HEK293 (cell line): ENCODE results near the gene MST1R.
A peak's percentile ranks its signal among the peaks of the same experiment; 100 is the strongest.

ENCODE experiments used
- AEBP2 ChIP-seq: fragments of 450-650 bp; formaldehyde crosslinking; IDR thresholded peaks from 2 replicates; pipeline ENCODE4 v1.5.1; 2016; ENCODE audit warnings: missing biosample characterization, missing genetic modification characterization, borderline replicate concordance
- GLIS2 ChIP-seq: fragments of 450-650 bp; formaldehyde crosslinking; IDR thresholded peaks from 2 replicates; pipeline ENCODE4 v1.5.1; 2016; ENCODE audit warnings: missing biosample characterization, missing genetic modification characterization
- KLF16 ChIP-seq: fragments of 450-650 bp; formaldehyde crosslinking; IDR thresholded peaks from 2 replicates; pipeline ENCODE4 v1.5.1; 2017; ENCODE audit warnings: missing biosample characterization, missing genetic modification characterization
- KLF9 ChIP-seq: fragments of 450-650 bp; formaldehyde crosslinking; IDR thresholded peaks from 2 replicates; pipeline ENCODE4 v1.5.1; 2016; ENCODE audit warnings: missing biosample characterization, missing genetic modification characterization, low read depth
- SP2 ChIP-seq: fragments of 450-650 bp; formaldehyde crosslinking; IDR thresholded peaks from 2 replicates; pipeline ENCODE4 v1.5.1; 2016; ENCODE audit warnings: missing biosample characterization, missing genetic modification characterization
- YY1 ChIP-seq: fragments of 450-650 bp; formaldehyde crosslinking; IDR thresholded peaks from 2 replicates; pipeline ENCODE4 v1.5.1; 2018; ENCODE audit warnings: missing biosample characterization, missing genetic modification characterization
- ZBTB17 ChIP-seq: fragments of 450-650 bp; formaldehyde crosslinking; IDR thresholded peaks from 2 replicates; pipeline ENCODE4 v1.5.1; 2016; ENCODE audit warnings: missing biosample characterization, missing genetic modification characterization
- ZFP37 ChIP-seq: fragments of 450-650 bp; formaldehyde crosslinking; IDR thresholded peaks from 2 replicates; pipeline ENCODE4 v1.5.1; 2016; ENCODE audit warnings: missing biosample characterization, missing genetic modification characterization
- ZIC2 ChIP-seq: fragments of 450-650 bp; formaldehyde crosslinking; IDR thresholded peaks from 2 replicates; pipeline ENCODE4 v1.5.1; 2016; ENCODE audit warnings: missing biosample characterization, missing genetic modification characterization
- ZNF239 ChIP-seq: fragments of 450-650 bp; formaldehyde crosslinking; IDR thresholded peaks from 2 replicates; pipeline ENCODE4 v1.5.1; 2016; ENCODE audit warnings: missing biosample characterization, missing genetic modification characterization
- ZNF324 ChIP-seq: fragments of 450-650 bp; formaldehyde crosslinking; IDR thresholded peaks from 2 replicates; pipeline ENCODE4 v1.5.1; 2016; ENCODE audit warnings: missing biosample characterization, missing genetic modification characterization
- ZNF629 ChIP-seq: fragments of 450-650 bp; formaldehyde crosslinking; IDR thresholded peaks from 2 replicates; pipeline ENCODE4 v1.5.1; 2017; ENCODE audit warnings: missing biosample characterization, missing genetic modification characterization
- ZNF692 ChIP-seq: fragments of 450-650 bp; formaldehyde crosslinking; IDR thresholded peaks from 2 replicates; pipeline ENCODE4 v1.5.1; 2016; ENCODE audit warnings: missing biosample characterization, missing genetic modification characterization
- ZNF76 ChIP-seq: fragments of 450-650 bp; formaldehyde crosslinking; IDR thresholded peaks from 2 replicates; pipeline ENCODE4; 2016; ENCODE audit warnings: low read depth, missing biosample characterization, missing genetic modification characterization, borderline replicate concordance
- ZNF843 ChIP-seq: fragments of 450-650 bp; formaldehyde crosslinking; IDR thresholded peaks from 2 replicates; pipeline ENCODE4 v1.5.1; 2016; ENCODE audit warnings: missing biosample characterization, missing genetic modification characterization
- ZSCAN30 ChIP-seq: fragments of 450-650 bp; IDR thresholded peaks from 2 replicates; pipeline ENCODE4 v1.5.1; 2018; ENCODE audit warnings: missing biosample characterization, mild to moderate bottlenecking, missing genetic modification characterization, moderate library complexity
- TF ChIP-seq, protein P1 (sequence below): fragments of 450-650 bp; formaldehyde crosslinking; IDR thresholded peaks from 2 replicates; pipeline ENCODE4 v1.5.1; 2016; ENCODE audit warnings: missing biosample characterization, missing genetic modification characterization, borderline replicate concordance
- TF ChIP-seq, protein P2 (sequence below): fragments of 450-650 bp; formaldehyde crosslinking; IDR thresholded peaks from 2 replicates; pipeline ENCODE4 v1.5.1; 2017; ENCODE audit warnings: missing biosample characterization, mild to moderate bottlenecking, missing genetic modification characterization, moderate library complexity
- TF ChIP-seq, protein P3 (sequence below): fragments of 450-650 bp; formaldehyde crosslinking; IDR thresholded peaks from 2 replicates; pipeline ENCODE4 v1.5.1; 2016; ENCODE audit warnings: missing biosample characterization, missing genetic modification characterization
- TF ChIP-seq, protein P4 (sequence below): fragments of 450-650 bp; formaldehyde crosslinking; conservative IDR thresholded peaks from 2 replicates; pipeline ENCODE4 v1.5.1; 2016; ENCODE audit warnings: low read depth, missing biosample characterization, missing genetic modification characterization

Gene MST1R

GRCh38 chr3:49929291-49930167 is 25.9 kb upstream of the MST1R start, which contains the start of gene MON1A (continued):
- TF ChIP-seq, protein P1, sequence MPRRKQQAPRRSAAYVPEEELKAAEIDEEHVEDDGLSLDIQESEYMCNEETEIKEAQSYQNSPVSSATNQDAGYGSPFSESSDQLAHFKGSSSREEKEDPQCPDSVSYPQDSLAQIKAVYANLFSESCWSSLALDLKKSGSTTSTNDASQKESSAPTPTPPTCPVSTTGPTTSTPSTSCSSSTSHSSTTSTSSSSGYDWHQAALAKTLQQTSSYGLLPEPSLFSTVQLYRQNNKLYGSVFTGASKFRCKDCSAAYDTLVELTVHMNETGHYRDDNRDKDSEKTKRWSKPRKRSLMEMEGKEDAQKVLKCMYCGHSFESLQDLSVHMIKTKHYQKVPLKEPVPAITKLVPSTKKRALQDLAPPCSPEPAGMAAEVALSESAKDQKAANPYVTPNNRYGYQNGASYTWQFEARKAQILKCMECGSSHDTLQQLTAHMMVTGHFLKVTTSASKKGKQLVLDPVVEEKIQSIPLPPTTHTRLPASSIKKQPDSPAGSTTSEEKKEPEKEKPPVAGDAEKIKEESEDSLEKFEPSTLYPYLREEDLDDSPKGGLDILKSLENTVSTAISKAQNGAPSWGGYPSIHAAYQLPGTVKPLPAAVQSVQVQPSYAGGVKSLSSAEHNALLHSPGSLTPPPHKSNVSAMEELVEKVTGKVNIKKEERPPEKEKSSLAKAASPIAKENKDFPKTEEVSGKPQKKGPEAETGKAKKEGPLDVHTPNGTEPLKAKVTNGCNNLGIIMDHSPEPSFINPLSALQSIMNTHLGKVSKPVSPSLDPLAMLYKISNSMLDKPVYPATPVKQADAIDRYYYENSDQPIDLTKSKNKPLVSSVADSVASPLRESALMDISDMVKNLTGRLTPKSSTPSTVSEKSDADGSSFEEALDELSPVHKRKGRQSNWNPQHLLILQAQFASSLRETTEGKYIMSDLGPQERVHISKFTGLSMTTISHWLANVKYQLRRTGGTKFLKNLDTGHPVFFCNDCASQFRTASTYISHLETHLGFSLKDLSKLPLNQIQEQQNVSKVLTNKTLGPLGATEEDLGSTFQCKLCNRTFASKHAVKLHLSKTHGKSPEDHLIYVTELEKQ (tag by site-specific recombination) = no peak
- TF ChIP-seq ZNF629 (tag by site-specific recombination) (0 out of 2 replicates have a peak, but pooled peaks have one; percentile 37), YY1 (peak; percentile 61; the same call in 1 of the 2 replicates), ZSCAN30 (tag by site-specific recombination) (peak; percentile 74; the same call in 1 of the 2 replicates), KLF9 (tag by site-specific recombination) (peak; percentile 60), AEBP2 (tag by site-specific recombination) (no peak), ZIC2 (tag by site-specific recombination) (peak; percentile 48), SP2 (tag by site-specific recombination) (peak; percentile 91), KLF16 (tag by site-specific recombination) (0 out of 2 replicates have a peak, but pooled peaks have one; percentile 49), GLIS2 (tag by site-specific recombination) (peak; percentile 89), ZNF239 (no peak), ZFP37 (tag by site-specific recombination) (0 out of 2 replicates have a peak, but pooled peaks have one; percentile 29), ZNF692 (peak; percentile 88; the same call in 1 of the 2 replicates), ZNF843 (tag by site-specific recombination) (0 out of 2 replicates have a peak, but pooled peaks have one; percentile 13), ZNF324 (tag by site-specific recombination) (no peak), ZBTB17 (tag by site-specific recombination) (peak; percentile 96), ZNF76 (tag by site-specific recombination) (peak; percentile 93)
- TF ChIP-seq, protein P2, sequence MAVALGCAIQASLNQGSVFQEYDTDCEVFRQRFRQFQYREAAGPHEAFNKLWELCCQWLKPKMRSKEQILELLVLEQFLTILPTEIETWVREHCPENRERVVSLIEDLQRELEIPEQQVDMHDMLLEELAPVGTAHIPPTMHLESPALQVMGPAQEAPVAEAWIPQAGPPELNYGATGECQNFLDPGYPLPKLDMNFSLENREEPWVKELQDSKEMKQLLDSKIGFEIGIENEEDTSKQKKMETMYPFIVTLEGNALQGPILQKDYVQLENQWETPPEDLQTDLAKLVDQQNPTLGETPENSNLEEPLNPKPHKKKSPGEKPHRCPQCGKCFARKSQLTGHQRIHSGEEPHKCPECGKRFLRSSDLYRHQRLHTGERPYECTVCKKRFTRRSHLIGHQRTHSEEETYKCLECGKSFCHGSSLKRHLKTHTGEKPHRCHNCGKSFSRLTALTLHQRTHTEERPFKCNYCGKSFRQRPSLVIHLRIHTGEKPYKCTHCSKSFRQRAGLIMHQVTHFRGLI (tag by site-specific recombination) = 0 out of 2 replicates have a peak, but pooled peaks have one; percentile 31
- TF ChIP-seq, protein P3, sequence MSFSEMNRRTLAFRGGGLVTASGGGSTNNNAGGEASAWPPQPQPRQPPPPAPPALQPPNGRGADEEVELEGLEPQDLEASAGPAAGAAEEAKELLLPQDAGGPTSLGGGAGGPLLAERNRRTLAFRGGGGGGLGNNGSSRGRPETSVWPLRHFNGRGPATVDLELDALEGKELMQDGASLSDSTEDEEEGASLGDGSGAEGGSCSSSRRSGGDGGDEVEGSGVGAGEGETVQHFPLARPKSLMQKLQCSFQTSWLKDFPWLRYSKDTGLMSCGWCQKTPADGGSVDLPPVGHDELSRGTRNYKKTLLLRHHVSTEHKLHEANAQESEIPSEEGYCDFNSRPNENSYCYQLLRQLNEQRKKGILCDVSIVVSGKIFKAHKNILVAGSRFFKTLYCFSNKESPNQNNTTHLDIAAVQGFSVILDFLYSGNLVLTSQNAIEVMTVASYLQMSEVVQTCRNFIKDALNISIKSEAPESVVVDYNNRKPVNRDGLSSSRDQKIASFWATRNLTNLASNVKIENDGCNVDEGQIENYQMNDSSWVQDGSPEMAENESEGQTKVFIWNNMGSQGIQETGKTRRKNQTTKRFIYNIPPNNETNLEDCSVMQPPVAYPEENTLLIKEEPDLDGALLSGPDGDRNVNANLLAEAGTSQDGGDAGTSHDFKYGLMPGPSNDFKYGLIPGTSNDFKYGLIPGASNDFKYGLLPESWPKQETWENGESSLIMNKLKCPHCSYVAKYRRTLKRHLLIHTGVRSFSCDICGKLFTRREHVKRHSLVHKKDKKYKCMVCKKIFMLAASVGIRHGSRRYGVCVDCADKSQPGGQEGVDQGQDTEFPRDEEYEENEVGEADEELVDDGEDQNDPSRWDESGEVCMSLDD (tag by site-specific recombination) = 0 out of 2 replicates have a peak, but pooled peaks have one; percentile 42
- TF ChIP-seq, protein P4, sequence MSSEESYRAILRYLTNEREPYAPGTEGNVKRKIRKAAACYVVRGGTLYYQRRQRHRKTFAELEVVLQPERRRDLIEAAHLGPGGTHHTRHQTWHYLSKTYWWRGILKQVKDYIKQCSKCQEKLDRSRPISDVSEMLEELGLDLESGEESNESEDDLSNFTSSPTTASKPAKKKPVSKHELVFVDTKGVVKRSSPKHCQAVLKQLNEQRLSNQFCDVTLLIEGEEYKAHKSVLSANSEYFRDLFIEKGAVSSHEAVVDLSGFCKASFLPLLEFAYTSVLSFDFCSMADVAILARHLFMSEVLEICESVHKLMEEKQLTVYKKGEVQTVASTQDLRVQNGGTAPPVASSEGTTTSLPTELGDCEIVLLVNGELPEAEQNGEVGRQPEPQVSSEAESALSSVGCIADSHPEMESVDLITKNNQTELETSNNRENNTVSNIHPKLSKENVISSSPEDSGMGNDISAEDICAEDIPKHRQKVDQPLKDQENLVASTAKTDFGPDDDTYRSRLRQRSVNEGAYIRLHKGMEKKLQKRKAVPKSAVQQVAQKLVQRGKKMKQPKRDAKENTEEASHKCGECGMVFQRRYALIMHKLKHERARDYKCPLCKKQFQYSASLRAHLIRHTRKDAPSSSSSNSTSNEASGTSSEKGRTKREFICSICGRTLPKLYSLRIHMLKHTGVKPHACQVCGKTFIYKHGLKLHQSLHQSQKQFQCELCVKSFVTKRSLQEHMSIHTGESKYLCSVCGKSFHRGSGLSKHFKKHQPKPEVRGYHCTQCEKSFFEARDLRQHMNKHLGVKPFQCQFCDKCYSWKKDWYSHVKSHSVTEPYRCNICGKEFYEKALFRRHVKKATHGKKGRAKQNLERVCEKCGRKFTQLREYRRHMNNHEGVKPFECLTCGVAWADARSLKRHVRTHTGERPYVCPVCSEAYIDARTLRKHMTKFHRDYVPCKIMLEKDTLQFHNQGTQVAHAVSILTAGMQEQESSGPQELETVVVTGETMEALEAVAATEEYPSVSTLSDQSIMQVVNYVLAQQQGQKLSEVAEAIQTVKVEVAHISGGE (tag by site-specific recombination) = peak; percentile 65
